HepG2 (cell line): Measurements from ENCODE around the gene KLHL17. TPM values are rescaled to one million over a fixed set of nuclear protein-coding genes. Genes with fewer than 3 reads are reported as not detected.

ENCODE experiments used
- ATAC-seq: fragments of 200-7000 bp; cut with Tn5 transposase; 3 replicates; pipeline ENCODE4 v1.9.1; 2020; ENCODE audit warnings: mild to moderate bottlenecking, moderate library complexity
- BruUV-seq: library from RNA; stranded (reverse); fragments of 400-500 nt; replicated peaks from 2 replicates; lab custom pipeline; 2021; lab: Mats Ljungman, UMichigan
- CTCF ChIA-PET: fragments of 300-600 bp; formaldehyde crosslinking; extraction: SDS; loops from one replicate; lab custom pipeline; 2021; ENCODE audit warnings: low total read pairs, inconsistent platforms, low intra/inter-chr PET ratio; lab: Yijun Ruan, JAX
- POLR2A ChIA-PET: fragments of 350-600 bp; sonication (Branson Sonifier 250); formaldehyde crosslinking; loops from one replicate; lab custom pipeline; 2020; ENCODE audit warnings: antibody characterized with exemption, inconsistent platforms; lab: Yijun Ruan, JAX
- DNase-seq: peaks from one replicate; pipeline ENCODE4 v3.0.0-alpha.2; 2015; ENCODE audit warnings: low spot score
- FAIRE-seq: peaks from 3 replicates; lab custom pipeline; 2011; peaks lifted over from hg19 to GRCh38; lab: Jason Lieb, UNC
- H2AFZ ChIP-seq: one replicate; pipeline ENCODE4 v1.6.1; 2011; ENCODE audit warnings: low read length, inconsistent platforms
- H3K27ac ChIP-seq: fragments of 300-600 bp; 3 replicates; pipeline ENCODE4 v1.8.0; 2011; ENCODE audit warnings: mixed run types, mild to moderate bottlenecking, mixed read lengths, low read length, inconsistent platforms; ENCODE audit not compliant: insufficient read depth; ENCODE audit errors: extremely low read length
- H3K27me3 ChIP-seq, 2 experiments: fragments of 200-600 bp in 1 of 2; 2 replicates in 1 of 2; 3 replicates in 1 of 2; pipeline versions ENCODE4 v1.6.0 to v1.8.0; 2011; ENCODE audit warnings: low read length in 2 of 2, mild to moderate bottlenecking in 2 of 2, moderate library complexity in 2 of 2, inconsistent platforms in 1 of 2; ENCODE audit not compliant: insufficient read depth in 2 of 2, control insufficient read depth in 1 of 2
- H3K36me3 ChIP-seq, 2 experiments: fragments of 200-600 bp in 1 of 2; replicated peaks in 1 of 2; 2 replicates in 1 of 2; 3 replicates in 1 of 2; pipeline versions ENCODE4 v1.5.1 to v1.8.0; 2011; ENCODE audit warnings: low read length in 2 of 2, inconsistent platforms in 1 of 2; ENCODE audit not compliant: insufficient read depth in 2 of 2, control insufficient read depth in 1 of 2
- H3K4me1 ChIP-seq: 2 replicates; pipeline ENCODE4 v1.5.1; 2012; ENCODE audit warnings: low read length, inconsistent platforms; ENCODE audit not compliant: insufficient read depth
- H3K4me2 ChIP-seq: 2 replicates; pipeline ENCODE4 v1.6.0; 2011; ENCODE audit warnings: low read depth, low read length, inconsistent platforms
- H3K4me3 ChIP-seq, 3 experiments: fragments of 200-600 bp in 1 of 3; sonication (generic), shearing (Covaris generic) in 1 of 3; replicated peaks in 1 of 3; 2 replicates each; pipeline ENCODE4 v1.5.1; 2011 to 2016; ENCODE audit warnings: low read length in 3 of 3, inconsistent platforms in 2 of 3, low read depth in 2 of 3, mild to moderate bottlenecking in 2 of 3, control low read depth in 1 of 3, mixed read lengths in 1 of 3; ENCODE audit not compliant: insufficient read depth in 1 of 3
- H3K79me2 ChIP-seq: one replicate; pipeline ENCODE4 v1.6.1; 2011; ENCODE audit warnings: low read length, inconsistent platforms; ENCODE audit not compliant: insufficient read depth
- H3K9ac ChIP-seq: 2 replicates; pipeline ENCODE4 v1.6.0; 2011; ENCODE audit warnings: mild to moderate bottlenecking, low read depth, low read length, inconsistent platforms; ENCODE audit not compliant: insufficient read depth
- H3K9me3 ChIP-seq: 2 replicates; pipeline ENCODE4 v1.5.1; 2012; ENCODE audit warnings: mild to moderate bottlenecking, low read length
- H4K20me1 ChIP-seq: 2 replicates; pipeline ENCODE4 v1.6.0; 2011; ENCODE audit warnings: inconsistent platforms, mild to moderate bottlenecking, low read length, moderate library complexity; ENCODE audit not compliant: insufficient read depth
- AGO2 ChIP-seq: fragments of 200-400 bp; formaldehyde crosslinking; optimal IDR thresholded peaks from 2 replicates; pipeline ENCODE3; 2017; ENCODE audit warnings: mild to moderate bottlenecking, low read depth, low read length, moderate library complexity
- ARNT ChIP-seq: fragments of 450-650 bp; IDR thresholded peaks from 2 replicates; pipeline ENCODE4 v1.6.1; 2017
- HNRNPL ChIP-seq: fragments of 200-400 bp; formaldehyde crosslinking; IDR thresholded peaks from 2 replicates; pipeline ENCODE4 v1.6.1; 2017; ENCODE audit warnings: mild to moderate bottlenecking, low read depth, low read length
- MIER2 ChIP-seq: IDR thresholded peaks from 2 replicates; pipeline ENCODE4 v1.6.1; 2016; ENCODE audit warnings: missing biosample characterization, missing genetic modification reagents
- RBFOX2 ChIP-seq: fragments of 200-400 bp; formaldehyde crosslinking; IDR thresholded peaks from 2 replicates; pipeline ENCODE4 v1.6.1; 2017; ENCODE audit warnings: low read depth, mild to moderate bottlenecking, low read length
- REL ChIP-seq: sonication (generic); formaldehyde crosslinking; conservative IDR thresholded peaks from 2 replicates; pipeline ENCODE4 v1.8.0; 2022; ENCODE audit warnings: mild to moderate bottlenecking, missing genetic modification reagents, moderate library complexity
- TOPORS ChIP-seq: sonication (generic); formaldehyde crosslinking; IDR thresholded peaks from 2 replicates; pipeline ENCODE4 v1.8.0; 2023; ENCODE audit warnings: mild to moderate bottlenecking, missing genetic modification reagents
- TP53 ChIP-seq: sonication (generic); formaldehyde crosslinking; conservative IDR thresholded peaks from 2 replicates; pipeline ENCODE4 v1.4.0; 2020; ENCODE audit warnings: missing genetic modification reagents
- ZFP82 ChIP-seq: sonication (generic); formaldehyde crosslinking; IDR thresholded peaks from 2 replicates; pipeline ENCODE4 v1.5.1; 2020; ENCODE audit warnings: mild to moderate bottlenecking, missing genetic modification reagents, borderline replicate concordance
- ZNF296 ChIP-seq: sonication (generic); formaldehyde crosslinking; conservative IDR thresholded peaks from 2 replicates; pipeline ENCODE4 v1.5.0; 2020; ENCODE audit warnings: mild to moderate bottlenecking, missing genetic modification reagents
- ZNF407 ChIP-seq: sonication (generic); formaldehyde crosslinking; IDR thresholded peaks from one replicate; pipeline ENCODE4 v1.5.1; 2020; ENCODE audit warnings: mild to moderate bottlenecking, missing genetic modification reagents; ENCODE audit errors: not compliant biosample characterization
- ZNF724P ChIP-seq: sonication (generic); formaldehyde crosslinking; IDR thresholded peaks from 2 replicates; pipeline ENCODE4 v1.8.0; 2022; ENCODE audit warnings: missing genetic modification reagents, borderline replicate concordance
- WGBS: methylation state at CpG from one replicate; pipeline ENCODE4 v1.1.6; 2017; ENCODE audit warnings: low lambda C conversion rate; 5-methylcytosine and 5-hydroxymethylcytosine counted together
- in situ Hi-C: cut with HindIII; loops from 2 replicates; pipeline ENCODE4 v1.10.0; 2017; ENCODE audit warnings: low pct_unique_long_range_greater_than_20kb; ENCODE audit not compliant: extremely low pct_ligation_motif_present
- intact Hi-C: fragments of 100-400 bp; cut with micrococcal nuclease; formaldehyde crosslinking; loops from one replicate; pipeline ENCODE4 v1.10.0; 2022; ENCODE audit not compliant: unreplicated experiment
- polyA plus RNA-seq, 8 experiments: library from polyadenylated mRNA; depleted of rRNA in 3 of 8; stranded (reverse) in 7 of 8; unstranded in 1 of 8; fragments of >200 nt; fragmentation: Illumina TruSeq in 4 of 8; extraction: Trizol in 4 of 8; gene quantifications; 2 replicates each; pipeline versions ENCODE4 v1.2.1 to v1.2.3, GENCODE V29; 2011 to 2016; ENCODE audit warnings: low read depth in 4 of 8, missing spikeins in 1 of 8, mixed read lengths in 1 of 8; ENCODE audit not compliant: insufficient read depth in 1 of 8
- total RNA-seq, 5 experiments: library from RNA; depleted of rRNA; stranded (reverse); fragments of >200 nt; fragmentation: Illumina TruSeq; extraction: Trizol; gene quantifications; 2 replicates each; pipeline ENCODE4 v1.2.3, GENCODE V29; 2016; ENCODE audit warnings: low read depth in 1 of 5
- TF ChIP-seq, protein P1 (sequence below): sonication (generic); formaldehyde crosslinking; IDR thresholded peaks from 2 replicates; pipeline ENCODE4 v1.9.0; 2021; ENCODE audit warnings: missing genetic modification reagents, borderline replicate concordance

Gene KLHL17
- total and polyA plus RNA-seq, 2 of the 13 experiments (the other 11 are each of a cell fraction or from before 2014, with no cell fraction given) = 9.3 to 24.7 TPM

- Histone ChIP-seq H3K36me3 (peaks cover 26 to 51% of the 10 kb centered on the region in 2 experiments), H3K27me3 (peaks cover 5 to 6% of the 10 kb centered on the region in 2 experiments; a peak in 4 of 5 replicates), H3K27ac (no peak overlapping the region), H3K4me3 (no peak overlapping the region)
- ATAC-seq (no peak), DNase-seq (no peak)
- intact Hi-C loops = no loop called here
- no TSS peak for BruUV-seq
- TF ChIP-seq ZNF296 (no peak), TP53 (CRISPR knock-in tag) (no peak), ZNF407 (CRISPR knock-in tag) (no peak), REL (no peak), ARNT (no peak), RBFOX2 (0 out of 2 replicates have a peak, but pooled peaks have one; percentile 4), ZNF724P (no peak), MIER2 (CRISPR knock-in tag) (no peak), AGO2 (peak; percentile 68), ZFP82 (no peak), TOPORS (CRISPR knock-in tag) (no peak), HNRNPL (0 out of 2 replicates have a peak, but pooled peaks have one; percentile 30)
- TF ChIP-seq, protein P1, sequence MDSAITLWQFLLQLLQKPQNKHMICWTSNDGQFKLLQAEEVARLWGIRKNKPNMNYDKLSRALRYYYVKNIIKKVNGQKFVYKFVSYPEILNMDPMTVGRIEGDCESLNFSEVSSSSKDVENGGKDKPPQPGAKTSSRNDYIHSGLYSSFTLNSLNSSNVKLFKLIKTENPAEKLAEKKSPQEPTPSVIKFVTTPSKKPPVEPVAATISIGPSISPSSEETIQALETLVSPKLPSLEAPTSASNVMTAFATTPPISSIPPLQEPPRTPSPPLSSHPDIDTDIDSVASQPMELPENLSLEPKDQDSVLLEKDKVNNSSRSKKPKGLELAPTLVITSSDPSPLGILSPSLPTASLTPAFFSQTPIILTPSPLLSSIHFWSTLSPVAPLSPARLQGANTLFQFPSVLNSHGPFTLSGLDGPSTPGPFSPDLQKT (CRISPR knock-in tag) = no peak
- TF ChIP-seq, all 625 proteins: peak for 3
- Histone ChIP-seq H3K4me2 (no peak overlapping the region), H2AFZ (no peak overlapping the region), H4K20me1 (peaks cover 8% of the 10 kb centered on the region; the same call in 1 of the 2 replicates), H3K9ac (no peak overlapping the region), H3K9me3 (no peaks in the 10 kb centered on the region), H3K4me1 (peaks cover 6% of the 10 kb centered on the region), H3K79me2 (no peaks in the 10 kb centered on the region)
- in situ Hi-C loops = no loop called here
- WGBS = 100% methylated on average over 21 of the region's 29 CpGs
- ChIA-PET CTCF (no interaction called here), POLR2A (no interaction called here)
- FAIRE-seq = no peak
Observed at GRCh38 chr1:945688-946556, 14.5 kb upstream of the KLHL17 start.
